Spleen (tissue), 11 donors: ENCODE measurements around the gene TRIM29. TPM values are rescaled to one million over a fixed set of nuclear protein-coding genes. Genes with fewer than 3 reads are reported as not detected.

Experiments used
- DNase-seq: peaks from one replicate; pipeline ENCODE4 v3.0.0-alpha.2; 2020
- H3K27ac ChIP-seq, 8 donors: fragments of 200-600 bp; sonication (generic) in 7 of 8; 1 replicate in 4 of 8; 2 replicates in 4 of 8; pipeline versions ENCODE4 v1.5.0 to v1.8.0; 2016 to 2021; ENCODE audit warnings: inconsistent platforms in 4 of 8, mild to moderate bottlenecking in 4 of 8, moderate library complexity in 1 of 8
- H3K27me3 ChIP-seq, 7 donors: fragments of 200-600 bp; sonication (generic) in 6 of 7; replicated peaks in 1 of 7; 1 replicate in 4 of 7; 2 replicates in 3 of 7; pipeline versions ENCODE4 v1.5.0 to v1.8.0; 2016 to 2021; ENCODE audit warnings: inconsistent platforms in 3 of 7, mild to moderate bottlenecking in 1 of 7
- H3K36me3 ChIP-seq, 6 donors: fragments of 200-600 bp; sonication (generic) in 5 of 6; 1 replicate in 4 of 6; 2 replicates in 2 of 6; pipeline versions ENCODE4 v1.5.0 to v1.8.0; 2016 to 2021; ENCODE audit warnings: inconsistent platforms in 2 of 6
- H3K4me1 ChIP-seq, 6 donors: fragments of 200-600 bp; sonication (generic) in 5 of 6; 1 replicate in 3 of 6; 2 replicates in 3 of 6; pipeline versions ENCODE4 v1.5.0 to v1.8.0; 2016 to 2021; ENCODE audit warnings: inconsistent platforms in 3 of 6
- H3K4me3 ChIP-seq, 8 donors: fragments of 200-600 bp; sonication (generic) in 7 of 8; 1 replicate in 4 of 8; 2 replicates in 4 of 8; pipeline versions ENCODE4 v1.5.0 to v1.8.0; 2016 to 2021; ENCODE audit warnings: inconsistent platforms in 4 of 8, mild to moderate bottlenecking in 4 of 8, moderate library complexity in 2 of 8
- H3K9me3 ChIP-seq, 8 donors: fragments of 200-600 bp; sonication (generic) in 7 of 8; 1 replicate in 4 of 8; 2 replicates in 4 of 8; pipeline versions ENCODE4 v1.5.0 to v1.8.0; 2016 to 2021; ENCODE audit warnings: inconsistent platforms in 4 of 8
- CTCF ChIP-seq, 11 experiments: fragments of 200-600 bp in 7 of 11; fragments of 450-650 bp in 4 of 11; sonication (generic) in 4 of 11; IDR thresholded peaks in 8 of 11; conservative IDR thresholded peaks in 3 of 11; 1 replicate in 7 of 11; 2 replicates in 4 of 11; pipeline versions ENCODE4 v1.4.0 to v1.8.0; 2016 to 2021; ENCODE audit warnings: antibody characterized with exemption in 11 of 11, inconsistent platforms in 4 of 11, mild to moderate bottlenecking in 1 of 11
- POLR2A ChIP-seq, 3 donors: fragments of 450-650 bp; IDR thresholded peaks; one replicate each; pipeline ENCODE4 v1.5.1; 2017; ENCODE audit warnings: antibody characterized with exemption in 3 of 3, mild to moderate bottlenecking in 1 of 3
- POLR2AphosphoS5 ChIP-seq, 3 donors: sonication (generic); formaldehyde crosslinking; IDR thresholded peaks; one replicate each; pipeline ENCODE4 v1.5.1; 2017; ENCODE audit warnings: antibody characterized with exemption in 3 of 3
- WGBS, 5 donors: extraction: QIAGEN DNeasy Blood & Tissue Kit in 3 of 5; methylation state at CpG; one replicate each; pipeline versions ENCODE4 v1.1.5 to v1.1.7; 2013 to 2018; 5-methylcytosine and 5-hydroxymethylcytosine counted together
- intact Hi-C: fragments of 100-400 bp; cut with DNase I; formaldehyde crosslinking; loops from one replicate; pipeline ENCODE4 v1.15.0; 2023; ENCODE audit warnings: low total_unique reads
- polyA plus RNA-seq, 3 donors: library from polyadenylated mRNA; stranded (reverse); fragments of 200-250 nt; gene quantifications; one replicate each; pipeline ENCODE4 v1.2.1, GENCODE V29; 2013
- total RNA-seq, 7 donors: library from RNA; depleted of rRNA in 3 of 7; stranded (reverse); fragments of >200 nt in 3 of 7; fragmentation: NEBNext Ultra II Directional in 4 of 7; extraction: Animal tissue kit (Norgen Biotek cat#: 25700) in 4 of 7; gene quantifications; one replicate each; pipeline versions ENCODE4 v1.1.0 to v1.2.1, GENCODE V29; 2016 to 2021
- donor health status: healthy with polysubstance abuse.
- donor health status: DM: no; HTN: no; CAD: no; lungs with moderate emphysema.
- donor health status: DM: no; HTN: no; CAD: no.
- donor health status: Bipolar disorder and iron deficiency.
- donor health status: healthy.
- donor health status: DM: no; HTN: no; CAD: no.
- donor health status: DM: yes; HTN: yes; CAD: no.

The TRIM29 gene
- total and polyA plus RNA-seq, 10 donors = 0.03 to 2.0 (median 0.72) TPM; not detected in 4

GRCh38 chr11:120086651-120087050, 51.3 kb downstream of the TRIM29 start:
- H3K4me1 ChIP-seq = no peaks in the 10 kb centered on the region
- DNase-seq = no peak

GRCh38 chr11:120079750-120080610, 57.9 kb downstream of the TRIM29 start:
- no peak overlapping the region for H3K27ac ChIP-seq
- no peaks in the 10 kb centered on the region for H3K36me3 ChIP-seq
- peaks cover 0 to 6% (median 0%) of the 10 kb centered on the region in 6 donors for H3K4me1 ChIP-seq
- intact Hi-C loops = no loop called here
- no peak overlapping the region for H3K4me3 ChIP-seq
- WGBS, 5 donors = 45 to 52% (median 49%) methylated on average over 18 of the region's 18 CpGs
- no peak for DNase-seq
- peak in 10 of 11 experiments; percentile 43 to 79 (median 63) for TF ChIP-seq CTCF (IDR thresholded peaks at IDR 0.05 in 8 of 11, conservative IDR thresholded peaks at IDR 0.05 in 3 of 11)
- no peak for TF ChIP-seq POLR2A (IDR thresholded peaks at IDR 0.05)
- TF ChIP-seq POLR2AphosphoS5 (IDR thresholded peaks at IDR 0.05) = no peak
- peaks cover 0 to 31% (median 0%) of the 10 kb centered on the region in 7 donors for H3K27me3 ChIP-seq
- H3K9me3 ChIP-seq = peaks cover 0 to 13% (median 0%) of the 10 kb centered on the region in 8 donors

More at GRCh38 chr11:120086651-120087050, 51.3 kb downstream of the TRIM29 start:
- intact Hi-C loops = no loop called here
- Histone ChIP-seq H3K27me3 (no peaks in the 10 kb centered on the region), H3K9me3 (peaks cover 0 to 4% (median 0%) of the 10 kb centered on the region in 8 donors), H3K4me3 (no peak overlapping the region), H3K27ac (no peak overlapping the region), H3K36me3 (no peaks in the 10 kb centered on the region)
- no peak for TF ChIP-seq POLR2A (IDR thresholded peaks at IDR 0.05)
- no peak for TF ChIP-seq CTCF (IDR thresholded peaks at IDR 0.05 in 8 of 11, conservative IDR thresholded peaks at IDR 0.05 in 3 of 11)
- TF ChIP-seq POLR2AphosphoS5 (IDR thresholded peaks at IDR 0.05) = no peak
- WGBS, 5 donors = 65 to 70% (median 69%) methylated on average over 9 of the region's 9 CpGs

GRCh38 chr11:120078397-120078796, 59.5 kb downstream of the TRIM29 start:
- DNase-seq = no peak
- H3K27ac ChIP-seq = no peak overlapping the region
- no peak for TF ChIP-seq POLR2A (IDR thresholded peaks at IDR 0.05)
- no peak for TF ChIP-seq CTCF (IDR thresholded peaks at IDR 0.05 in 8 of 11, conservative IDR thresholded peaks at IDR 0.05 in 3 of 11)
- no peak for TF ChIP-seq POLR2AphosphoS5 (IDR thresholded peaks at IDR 0.05)
- H3K4me1 ChIP-seq = peaks cover 0 to 6% (median 0%) of the 10 kb centered on the region in 6 donors
- peaks cover 0 to 13% (median 0%) of the 10 kb centered on the region in 8 donors for H3K9me3 ChIP-seq
- 44 to 68% (median 56%) methylated on average over 5 of the region's 5 CpGs for WGBS, 5 donors
- H3K27me3 ChIP-seq = peaks cover 0 to 33% (median 0%) of the 10 kb centered on the region in 7 donors
- no peaks in the 10 kb centered on the region for H3K36me3 ChIP-seq
- intact Hi-C loops = no loop called here
- H3K4me3 ChIP-seq = no peak overlapping the region

GRCh38 chr11:120074076-120074475, 63.8 kb downstream of the TRIM29 start:
- Histone ChIP-seq H3K4me3 (no peak overlapping the region), H3K27me3 (peaks cover 0 to 32% (median 0%) of the 10 kb centered on the region in 7 donors), H3K36me3 (no peaks in the 10 kb centered on the region), H3K9me3 (no peaks in the 10 kb centered on the region), H3K27ac (no peak overlapping the region), H3K4me1 (peaks cover 0 to 6% (median 0%) of the 10 kb centered on the region in 6 donors)
- intact Hi-C loops = no loop called here
- TF ChIP-seq CTCF (IDR thresholded peaks at IDR 0.05 in 8 of 11, conservative IDR thresholded peaks at IDR 0.05 in 3 of 11) (no peak), POLR2AphosphoS5 (IDR thresholded peaks at IDR 0.05) (no peak), POLR2A (IDR thresholded peaks at IDR 0.05) (no peak)
- DNase-seq = no peak
- WGBS, 5 donors = 88 to 100% (median 96%) methylated on average over 3 of the region's 3 CpGs
